ENCODE data around the gene BRCC3. TPM values are rescaled to one million over a fixed set of nuclear protein-coding genes. Genes with fewer than 3 reads are reported as not detected.
"Not testable (repeated sequence)": the region's sequence is repeated elsewhere in the genome, so short reads cannot be mapped to it uniquely, and the experiment has no call there.

BRCC3 gene
- total RNA-seq, 4 donors from 2014 or later, result 11.8 to 18.6 (median 17.1) TPM

- Histone ChIP-seq H3K4me1 (no peaks in the 10 kb centered on the region), H3K4me3 (no peak overlapping the region), H3K27me3 (no peaks in the 10 kb centered on the region), H3K27ac (no peak overlapping the region), H3K9me3 (no peaks in the 10 kb centered on the region), H3K36me3 (no peaks in the 10 kb centered on the region)
- intact Hi-C loops (cut with DNase I), result no loop called here
- 67 to 69% methylated on average over 6 of the region's 6 CpGs for WGBS, 2 donors
- no peak for DNase-seq
- no peak for TF ChIP-seq POLR2A (IDR thresholded peaks at IDR 0.05)
- TF ChIP-seq, protein P1, sequence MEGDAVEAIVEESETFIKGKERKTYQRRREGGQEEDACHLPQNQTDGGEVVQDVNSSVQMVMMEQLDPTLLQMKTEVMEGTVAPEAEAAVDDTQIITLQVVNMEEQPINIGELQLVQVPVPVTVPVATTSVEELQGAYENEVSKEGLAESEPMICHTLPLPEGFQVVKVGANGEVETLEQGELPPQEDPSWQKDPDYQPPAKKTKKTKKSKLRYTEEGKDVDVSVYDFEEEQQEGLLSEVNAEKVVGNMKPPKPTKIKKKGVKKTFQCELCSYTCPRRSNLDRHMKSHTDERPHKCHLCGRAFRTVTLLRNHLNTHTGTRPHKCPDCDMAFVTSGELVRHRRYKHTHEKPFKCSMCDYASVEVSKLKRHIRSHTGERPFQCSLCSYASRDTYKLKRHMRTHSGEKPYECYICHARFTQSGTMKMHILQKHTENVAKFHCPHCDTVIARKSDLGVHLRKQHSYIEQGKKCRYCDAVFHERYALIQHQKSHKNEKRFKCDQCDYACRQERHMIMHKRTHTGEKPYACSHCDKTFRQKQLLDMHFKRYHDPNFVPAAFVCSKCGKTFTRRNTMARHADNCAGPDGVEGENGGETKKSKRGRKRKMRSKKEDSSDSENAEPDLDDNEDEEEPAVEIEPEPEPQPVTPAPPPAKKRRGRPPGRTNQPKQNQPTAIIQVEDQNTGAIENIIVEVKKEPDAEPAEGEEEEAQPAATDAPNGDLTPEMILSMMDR (IDR thresholded peaks at IDR 0.05), result no peak
Observed at GRCh38 chrX:155143959-155144548, 72.7 kb downstream of the BRCC3 start.

- Histone ChIP-seq H3K27ac (no peak overlapping the region), H3K36me3 (no peaks in the 10 kb centered on the region), H3K27me3 (no peaks in the 10 kb centered on the region), H3K9me3 (no peaks in the 10 kb centered on the region), H3K4me1 (no peaks in the 10 kb centered on the region), H3K4me3 (no peak overlapping the region)
- DNase-seq, result no peak
- no peak for TF ChIP-seq POLR2A (IDR thresholded peaks at IDR 0.05)
- TF ChIP-seq, protein P1 (IDR thresholded peaks at IDR 0.05), result no peak
- intact Hi-C loops (cut with DNase I), result no loop called here
- WGBS, 2 donors, result 41 to 49% methylated on average over 4 of the region's 4 CpGs
Observed at GRCh38 chrX:155144926-155145325, 73.6 kb downstream of the BRCC3 start.

- intact Hi-C loops (cut with DNase I); H3K4me1 ChIP-seq; H3K27ac ChIP-seq; DNase-seq; H3K9me3 ChIP-seq; H3K27me3 ChIP-seq; H3K4me3 ChIP-seq; H3K36me3 ChIP-seq: not testable (repeated sequence)
- WGBS, 2 donors, result no CpG with 5 or more reads among the region's 6 CpGs
Observed at GRCh38 chrX:155147612-155148011, 76.3 kb downstream of the BRCC3 start.

DNA sequence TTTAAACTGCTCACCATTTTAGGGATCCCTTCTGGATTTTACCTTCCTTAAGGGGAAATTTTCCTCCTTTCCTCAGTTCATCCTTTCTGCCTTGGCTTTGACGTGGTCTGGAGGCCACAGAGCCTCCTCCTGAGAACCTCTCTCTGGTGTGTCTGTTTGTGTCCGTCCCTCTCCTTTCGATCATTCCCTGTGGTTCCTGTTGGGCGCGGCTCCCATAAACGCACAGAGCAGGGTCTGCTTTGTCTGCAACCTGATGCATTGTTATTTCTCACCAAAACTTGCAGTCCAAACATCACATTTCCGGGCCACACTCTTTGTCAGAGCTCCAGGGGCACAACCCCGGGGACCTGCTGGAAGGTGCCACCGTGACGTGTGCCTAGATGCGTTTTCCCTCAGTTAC lies 76.9 kb downstream of the BRCC3 start:
- H3K36me3 ChIP-seq; H3K9me3 ChIP-seq; H3K4me1 ChIP-seq; H3K27ac ChIP-seq; intact Hi-C loops (cut with DNase I); H3K27me3 ChIP-seq; H3K4me3 ChIP-seq; DNase-seq: not testable (repeated sequence)
- WGBS, 2 donors, result no CpG with 5 or more reads among the region's 11 CpGs

GRCh38 chrX:155148724-155149537 lies 77.6 kb downstream of the BRCC3 start:
- Histone ChIP-seq H3K9me3 (no peaks in the 10 kb centered on the region), H3K4me1 (no peaks in the 10 kb centered on the region), H3K27me3 (no peaks in the 10 kb centered on the region), H3K4me3 (no peak overlapping the region), H3K36me3 (no peaks in the 10 kb centered on the region), H3K27ac (no peak overlapping the region)
- WGBS, 2 donors, result 58 to 70% methylated on average over 6 to 7 of the region's 7 CpGs
- intact Hi-C loops (cut with DNase I), result no loop called here
- DNase-seq, result no peak
- TF ChIP-seq, protein P1 (IDR thresholded peaks at IDR 0.05), result peak in 4 of 6 experiments; percentile 26 to 41 (median 33)
- TF ChIP-seq POLR2A (IDR thresholded peaks at IDR 0.05), result no peak

GRCh38 chrX:155169881-155170280 lies 98.6 kb downstream of the BRCC3 start:
- Histone ChIP-seq H3K27me3 (no peaks in the 10 kb centered on the region), H3K4me1 (no peaks in the 10 kb centered on the region), H3K4me3 (no peak overlapping the region), H3K27ac (no peak overlapping the region), H3K36me3 (no peaks in the 10 kb centered on the region), H3K9me3 (no peaks in the 10 kb centered on the region)
- intact Hi-C loops (cut with DNase I), result no loop called here
- DNase-seq, result no peak
- WGBS, 2 donors, result 0 to 12% methylated on average over 2 of the region's 2 CpGs
- no peak for TF ChIP-seq POLR2A (IDR thresholded peaks at IDR 0.05)
- TF ChIP-seq, protein P1 (IDR thresholded peaks at IDR 0.05), result no peak

Data from esophagus squamous epithelium (tissue), 5 donors.